WTC11 (cell line): ENCODE data around the gene TMEM186.

Experiments
- NR1H2 ChIP-seq: sonication (generic); formaldehyde crosslinking; IDR thresholded peaks from 2 replicates; pipeline ENCODE4 v1.9.0; 2021; ENCODE audit warnings: mild to moderate bottlenecking, moderate library complexity, missing genetic modification reagents
- NR3C1 ChIP-seq: sonication (generic); formaldehyde crosslinking; conservative IDR thresholded peaks from 2 replicates; pipeline ENCODE4 v1.8.1; 2023; ENCODE audit warnings: low read depth, mild to moderate bottlenecking, missing genetic modification reagents
- TEAD4 ChIP-seq: sonication (generic); formaldehyde crosslinking; IDR thresholded peaks from 2 replicates; pipeline ENCODE4 v1.8.0; 2022; ENCODE audit warnings: mild to moderate bottlenecking, missing genetic modification reagents
- TF ChIP-seq, protein P1 (sequence below): fragments of 200-600 bp; IDR thresholded peaks from 2 replicates; pipeline ENCODE4 v1.8.0; 2022; ENCODE audit warnings: antibody characterized with exemption
- TF ChIP-seq, protein P2 (sequence below): sonication (generic); formaldehyde crosslinking; IDR thresholded peaks from 2 replicates; pipeline ENCODE4 v1.8.1; 2023; ENCODE audit warnings: mild to moderate bottlenecking, missing genetic modification reagents
- TF ChIP-seq, protein P3 (sequence below): fragments of 250-450 bp; sonication (Bioruptor Pico); IDR thresholded peaks from 2 replicates; pipeline ENCODE4 v1.8.0; 2021; ENCODE audit warnings: mild to moderate bottlenecking
- TF ChIP-seq, protein P4 (sequence below): sonication (generic); formaldehyde crosslinking; IDR thresholded peaks from 2 replicates; pipeline ENCODE4 v1.8.1; 2022; ENCODE audit warnings: mild to moderate bottlenecking, moderate library complexity, missing genetic modification reagents
- TF ChIP-seq, protein P5 (sequence below): sonication (generic); formaldehyde crosslinking; IDR thresholded peaks from 2 replicates; pipeline ENCODE4 v1.8.1; 2023; ENCODE audit warnings: mild to moderate bottlenecking, missing genetic modification reagents, borderline replicate concordance

DNA sequence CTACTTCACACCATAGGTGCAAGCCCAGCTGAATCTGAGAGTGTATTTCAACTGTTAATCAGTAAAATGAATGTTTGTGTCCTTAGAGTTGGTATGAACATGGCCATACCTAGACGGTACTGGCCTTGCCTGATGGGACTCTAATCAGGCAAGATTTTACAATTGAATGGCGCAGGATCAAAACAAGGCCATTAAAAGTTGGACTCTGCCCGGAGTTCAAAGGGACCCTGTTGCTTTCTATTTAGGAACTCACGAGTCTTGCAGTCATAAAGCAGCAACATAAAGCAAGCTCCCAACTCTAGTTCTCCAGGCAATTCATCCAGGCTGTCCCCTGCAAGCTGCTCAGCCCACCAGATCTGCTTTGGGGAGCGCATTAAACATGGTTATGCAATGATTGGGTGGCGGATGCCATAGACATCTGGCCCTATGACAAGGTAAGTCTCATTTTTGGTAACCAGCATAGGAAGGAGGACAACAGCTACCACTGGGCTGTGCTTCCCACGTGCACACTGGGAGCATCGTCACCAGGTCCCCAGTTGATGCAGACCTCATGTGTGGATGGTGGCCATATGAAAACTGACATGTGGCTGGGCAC is 8.8 kb downstream of the TMEM186 start:
- TF ChIP-seq, protein P1, sequence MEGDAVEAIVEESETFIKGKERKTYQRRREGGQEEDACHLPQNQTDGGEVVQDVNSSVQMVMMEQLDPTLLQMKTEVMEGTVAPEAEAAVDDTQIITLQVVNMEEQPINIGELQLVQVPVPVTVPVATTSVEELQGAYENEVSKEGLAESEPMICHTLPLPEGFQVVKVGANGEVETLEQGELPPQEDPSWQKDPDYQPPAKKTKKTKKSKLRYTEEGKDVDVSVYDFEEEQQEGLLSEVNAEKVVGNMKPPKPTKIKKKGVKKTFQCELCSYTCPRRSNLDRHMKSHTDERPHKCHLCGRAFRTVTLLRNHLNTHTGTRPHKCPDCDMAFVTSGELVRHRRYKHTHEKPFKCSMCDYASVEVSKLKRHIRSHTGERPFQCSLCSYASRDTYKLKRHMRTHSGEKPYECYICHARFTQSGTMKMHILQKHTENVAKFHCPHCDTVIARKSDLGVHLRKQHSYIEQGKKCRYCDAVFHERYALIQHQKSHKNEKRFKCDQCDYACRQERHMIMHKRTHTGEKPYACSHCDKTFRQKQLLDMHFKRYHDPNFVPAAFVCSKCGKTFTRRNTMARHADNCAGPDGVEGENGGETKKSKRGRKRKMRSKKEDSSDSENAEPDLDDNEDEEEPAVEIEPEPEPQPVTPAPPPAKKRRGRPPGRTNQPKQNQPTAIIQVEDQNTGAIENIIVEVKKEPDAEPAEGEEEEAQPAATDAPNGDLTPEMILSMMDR, result no peak
- TF ChIP-seq, protein P2, sequence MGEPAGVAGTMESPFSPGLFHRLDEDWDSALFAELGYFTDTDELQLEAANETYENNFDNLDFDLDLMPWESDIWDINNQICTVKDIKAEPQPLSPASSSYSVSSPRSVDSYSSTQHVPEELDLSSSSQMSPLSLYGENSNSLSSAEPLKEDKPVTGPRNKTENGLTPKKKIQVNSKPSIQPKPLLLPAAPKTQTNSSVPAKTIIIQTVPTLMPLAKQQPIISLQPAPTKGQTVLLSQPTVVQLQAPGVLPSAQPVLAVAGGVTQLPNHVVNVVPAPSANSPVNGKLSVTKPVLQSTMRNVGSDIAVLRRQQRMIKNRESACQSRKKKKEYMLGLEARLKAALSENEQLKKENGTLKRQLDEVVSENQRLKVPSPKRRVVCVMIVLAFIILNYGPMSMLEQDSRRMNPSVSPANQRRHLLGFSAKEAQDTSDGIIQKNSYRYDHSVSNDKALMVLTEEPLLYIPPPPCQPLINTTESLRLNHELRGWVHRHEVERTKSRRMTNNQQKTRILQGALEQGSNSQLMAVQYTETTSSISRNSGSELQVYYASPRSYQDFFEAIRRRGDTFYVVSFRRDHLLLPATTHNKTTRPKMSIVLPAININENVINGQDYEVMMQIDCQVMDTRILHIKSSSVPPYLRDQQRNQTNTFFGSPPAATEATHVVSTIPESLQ (CRISPR knock-in tag), result no peak
- TF ChIP-seq TEAD4 (CRISPR knock-in tag) (no peak), NR3C1 (CRISPR knock-in tag) (no peak), NR1H2 (CRISPR knock-in tag) (no peak)
- TF ChIP-seq, protein P3, sequence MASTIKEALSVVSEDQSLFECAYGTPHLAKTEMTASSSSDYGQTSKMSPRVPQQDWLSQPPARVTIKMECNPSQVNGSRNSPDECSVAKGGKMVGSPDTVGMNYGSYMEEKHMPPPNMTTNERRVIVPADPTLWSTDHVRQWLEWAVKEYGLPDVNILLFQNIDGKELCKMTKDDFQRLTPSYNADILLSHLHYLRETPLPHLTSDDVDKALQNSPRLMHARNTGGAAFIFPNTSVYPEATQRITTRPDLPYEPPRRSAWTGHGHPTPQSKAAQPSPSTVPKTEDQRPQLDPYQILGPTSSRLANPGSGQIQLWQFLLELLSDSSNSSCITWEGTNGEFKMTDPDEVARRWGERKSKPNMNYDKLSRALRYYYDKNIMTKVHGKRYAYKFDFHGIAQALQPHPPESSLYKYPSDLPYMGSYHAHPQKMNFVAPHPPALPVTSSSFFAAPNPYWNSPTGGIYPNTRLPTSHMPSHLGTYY (CRISPR knock-in tag), result no peak
- TF ChIP-seq, protein P4, sequence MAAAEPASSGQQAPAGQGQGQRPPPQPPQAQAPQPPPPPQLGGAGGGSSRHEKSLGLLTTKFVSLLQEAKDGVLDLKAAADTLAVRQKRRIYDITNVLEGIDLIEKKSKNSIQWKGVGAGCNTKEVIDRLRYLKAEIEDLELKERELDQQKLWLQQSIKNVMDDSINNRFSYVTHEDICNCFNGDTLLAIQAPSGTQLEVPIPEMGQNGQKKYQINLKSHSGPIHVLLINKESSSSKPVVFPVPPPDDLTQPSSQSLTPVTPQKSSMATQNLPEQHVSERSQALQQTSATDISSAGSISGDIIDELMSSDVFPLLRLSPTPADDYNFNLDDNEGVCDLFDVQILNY, result no peak
- TF ChIP-seq, protein P5, sequence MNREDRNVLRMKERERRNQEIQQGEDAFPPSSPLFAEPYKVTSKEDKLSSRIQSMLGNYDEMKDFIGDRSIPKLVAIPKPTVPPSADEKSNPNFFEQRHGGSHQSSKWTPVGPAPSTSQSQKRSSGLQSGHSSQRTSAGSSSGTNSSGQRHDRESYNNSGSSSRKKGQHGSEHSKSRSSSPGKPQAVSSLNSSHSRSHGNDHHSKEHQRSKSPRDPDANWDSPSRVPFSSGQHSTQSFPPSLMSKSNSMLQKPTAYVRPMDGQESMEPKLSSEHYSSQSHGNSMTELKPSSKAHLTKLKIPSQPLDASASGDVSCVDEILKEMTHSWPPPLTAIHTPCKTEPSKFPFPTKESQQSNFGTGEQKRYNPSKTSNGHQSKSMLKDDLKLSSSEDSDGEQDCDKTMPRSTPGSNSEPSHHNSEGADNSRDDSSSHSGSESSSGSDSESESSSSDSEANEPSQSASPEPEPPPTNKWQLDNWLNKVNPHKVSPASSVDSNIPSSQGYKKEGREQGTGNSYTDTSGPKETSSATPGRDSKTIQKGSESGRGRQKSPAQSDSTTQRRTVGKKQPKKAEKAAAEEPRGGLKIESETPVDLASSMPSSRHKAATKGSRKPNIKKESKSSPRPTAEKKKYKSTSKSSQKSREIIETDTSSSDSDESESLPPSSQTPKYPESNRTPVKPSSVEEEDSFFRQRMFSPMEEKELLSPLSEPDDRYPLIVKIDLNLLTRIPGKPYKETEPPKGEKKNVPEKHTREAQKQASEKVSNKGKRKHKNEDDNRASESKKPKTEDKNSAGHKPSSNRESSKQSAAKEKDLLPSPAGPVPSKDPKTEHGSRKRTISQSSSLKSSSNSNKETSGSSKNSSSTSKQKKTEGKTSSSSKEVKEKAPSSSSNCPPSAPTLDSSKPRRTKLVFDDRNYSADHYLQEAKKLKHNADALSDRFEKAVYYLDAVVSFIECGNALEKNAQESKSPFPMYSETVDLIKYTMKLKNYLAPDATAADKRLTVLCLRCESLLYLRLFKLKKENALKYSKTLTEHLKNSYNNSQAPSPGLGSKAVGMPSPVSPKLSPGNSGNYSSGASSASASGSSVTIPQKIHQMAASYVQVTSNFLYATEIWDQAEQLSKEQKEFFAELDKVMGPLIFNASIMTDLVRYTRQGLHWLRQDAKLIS (CRISPR knock-in tag), result no peak
